Astrocyte (in vitro differentiated cells and primary cell): ENCODE data around the gene ASTN1.

Experiments
- CTCF ChIP-seq: IDR thresholded peaks from 2 replicates; pipeline ENCODE4 v1.5.1; 2011; ENCODE audit warnings: low read depth, mild to moderate bottlenecking, inconsistent platforms, low read length, moderate library complexity; ENCODE audit not compliant: insufficient read depth
- EZH2 ChIP-seq: IDR thresholded peaks from 2 replicates; pipeline ENCODE4 v1.6.1; 2012; ENCODE audit warnings: mild to moderate bottlenecking, low read length, inconsistent platforms; ENCODE audit not compliant: insufficient read depth

DNA sequence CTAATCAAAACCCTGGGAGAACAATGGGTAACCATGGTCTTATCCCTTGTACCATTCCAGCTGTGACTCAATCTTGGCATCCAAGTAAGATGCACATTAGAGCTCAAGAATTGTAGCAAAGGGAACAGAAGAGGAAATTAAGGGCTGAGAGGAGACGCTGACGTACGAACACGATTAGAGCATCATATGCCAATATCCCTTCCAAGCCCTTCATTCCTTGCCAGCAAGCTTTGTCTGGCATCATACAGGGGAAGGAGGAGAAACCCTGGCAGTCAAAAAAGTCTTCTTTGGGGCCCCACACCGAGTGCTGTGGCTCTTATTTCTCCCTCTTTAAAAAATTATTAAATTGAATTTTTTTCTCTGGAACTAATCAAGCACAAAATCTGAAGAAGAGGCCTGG lies 120.9 kb downstream of the ASTN1 start:
- TF ChIP-seq CTCF (no peak), EZH2 (no peak)
